KMS-11 (cell line): Measurements from ENCODE around the gene LAG3.
A peak's percentile ranks its signal among the peaks of the same experiment; 100 is the strongest.
"Not testable (repeated sequence)": the region's sequence is repeated elsewhere in the genome, so short reads cannot be mapped to it uniquely, and the experiment has no call there.

Experiments used
- H2AFZ ChIP-seq: fragments of 200-600 bp; sonication (generic); 2 replicates; pipeline ENCODE4 v1.6.1; 2016; ENCODE audit warnings: antibody characterized with exemption, mixed run types, low read depth
- H3K27ac ChIP-seq: fragments of 200-600 bp; sonication (generic); 2 replicates; pipeline ENCODE4 v1.6.1; 2016; ENCODE audit warnings: mild to moderate bottlenecking, mixed run types
- H3K27me3 ChIP-seq: fragments of 200-600 bp; sonication (generic); 2 replicates; pipeline ENCODE4 v1.6.1; 2017; ENCODE audit warnings: mild to moderate bottlenecking, low read depth, mixed run types, moderate library complexity; ENCODE audit not compliant: insufficient read depth
- H3K36me3 ChIP-seq: fragments of 200-600 bp; sonication (generic); 2 replicates; pipeline ENCODE4 v1.6.1; 2017; ENCODE audit warnings: mild to moderate bottlenecking, mixed run types; ENCODE audit not compliant: insufficient read depth
- H3K4me1 ChIP-seq: fragments of 200-600 bp; sonication (generic); 2 replicates; pipeline ENCODE4 v1.6.1; 2016; ENCODE audit warnings: mild to moderate bottlenecking, low read depth, mixed run types; ENCODE audit not compliant: poor library complexity, severe bottlenecking
- H3K4me2 ChIP-seq: fragments of 200-600 bp; sonication (generic); 2 replicates; pipeline ENCODE4 v1.7.0; 2016; ENCODE audit warnings: mild to moderate bottlenecking, mixed run types
- H3K4me3 ChIP-seq: fragments of 200-600 bp; sonication (generic); IDR thresholded peaks from 2 replicates; pipeline ENCODE4 v1.6.1; 2017; ENCODE audit warnings: low read depth, low read length, mixed read lengths; ENCODE audit not compliant: insufficient read depth
- H3K79me2 ChIP-seq: fragments of 200-600 bp; sonication (generic); 2 replicates; pipeline ENCODE4 v1.6.1; 2016; ENCODE audit warnings: low read depth, mixed run types; ENCODE audit not compliant: insufficient read depth
- H3K9ac ChIP-seq: fragments of 200-600 bp; sonication (generic); 2 replicates; pipeline ENCODE4 v1.6.1; 2016; ENCODE audit warnings: mild to moderate bottlenecking, mixed run types
- H4K20me1 ChIP-seq: fragments of 200-600 bp; sonication (generic); 2 replicates; pipeline ENCODE4 v1.6.1; 2016; ENCODE audit warnings: mild to moderate bottlenecking, mixed run types; ENCODE audit not compliant: insufficient read depth
- TF ChIP-seq, protein P1 (sequence below): fragments of 200-600 bp; sonication (generic); conservative IDR thresholded peaks from 2 replicates; pipeline ENCODE4 v1.6.1; 2017; ENCODE audit warnings: low read depth, mild to moderate bottlenecking, antibody characterized with exemption, low read length, moderate library complexity, mixed read lengths

The LAG3 gene

DNA sequence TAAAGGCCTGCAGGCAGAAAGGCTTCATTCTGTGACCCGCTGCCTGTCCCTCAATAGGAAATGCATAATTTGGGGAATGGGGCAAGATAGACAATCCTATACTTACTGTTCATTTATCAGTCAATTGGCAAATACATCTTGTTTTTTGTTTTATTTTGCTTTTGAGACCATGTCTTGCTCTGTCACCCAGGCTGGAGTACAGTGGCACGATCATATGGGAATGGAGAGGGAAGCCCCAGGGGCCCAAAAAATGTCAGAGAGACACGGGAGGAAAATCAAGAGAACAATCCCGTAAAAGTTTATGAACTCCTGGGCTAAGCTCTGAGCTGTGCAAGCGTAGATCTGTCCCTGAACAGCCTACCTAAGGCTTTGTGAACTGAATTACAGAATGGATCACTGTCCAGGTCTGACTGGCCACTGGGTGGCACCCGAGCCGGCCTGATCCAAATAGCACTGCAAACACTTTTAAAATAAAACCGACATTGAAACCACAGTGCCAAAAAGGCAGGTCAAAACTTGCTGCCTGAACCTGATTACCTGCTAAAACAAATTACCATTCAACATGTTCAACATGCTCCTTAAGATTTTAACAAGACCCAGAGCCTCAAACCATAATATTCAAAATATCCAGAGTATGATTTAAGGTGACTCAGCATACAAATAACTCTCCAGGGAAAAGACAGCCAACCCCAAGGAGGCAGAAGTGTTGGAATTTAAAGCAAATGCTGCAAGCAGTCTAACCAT is 36.7 kb upstream of the LAG3 start:
- Histone ChIP-seq H3K4me2 (no peak overlapping the region), H3K27ac (no peak overlapping the region), H3K4me1 (peaks cover 6% of the 10 kb centered on the region), H2AFZ (no peak overlapping the region), H3K27me3 (no peaks in the 10 kb centered on the region), H4K20me1 (no peaks in the 10 kb centered on the region), H3K36me3 (no peaks in the 10 kb centered on the region), H3K9ac (no peak overlapping the region), H3K4me3 (no peak overlapping the region), H3K79me2 (no peaks in the 10 kb centered on the region)
- TF ChIP-seq, protein P1, sequence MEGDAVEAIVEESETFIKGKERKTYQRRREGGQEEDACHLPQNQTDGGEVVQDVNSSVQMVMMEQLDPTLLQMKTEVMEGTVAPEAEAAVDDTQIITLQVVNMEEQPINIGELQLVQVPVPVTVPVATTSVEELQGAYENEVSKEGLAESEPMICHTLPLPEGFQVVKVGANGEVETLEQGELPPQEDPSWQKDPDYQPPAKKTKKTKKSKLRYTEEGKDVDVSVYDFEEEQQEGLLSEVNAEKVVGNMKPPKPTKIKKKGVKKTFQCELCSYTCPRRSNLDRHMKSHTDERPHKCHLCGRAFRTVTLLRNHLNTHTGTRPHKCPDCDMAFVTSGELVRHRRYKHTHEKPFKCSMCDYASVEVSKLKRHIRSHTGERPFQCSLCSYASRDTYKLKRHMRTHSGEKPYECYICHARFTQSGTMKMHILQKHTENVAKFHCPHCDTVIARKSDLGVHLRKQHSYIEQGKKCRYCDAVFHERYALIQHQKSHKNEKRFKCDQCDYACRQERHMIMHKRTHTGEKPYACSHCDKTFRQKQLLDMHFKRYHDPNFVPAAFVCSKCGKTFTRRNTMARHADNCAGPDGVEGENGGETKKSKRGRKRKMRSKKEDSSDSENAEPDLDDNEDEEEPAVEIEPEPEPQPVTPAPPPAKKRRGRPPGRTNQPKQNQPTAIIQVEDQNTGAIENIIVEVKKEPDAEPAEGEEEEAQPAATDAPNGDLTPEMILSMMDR: peak; percentile 38; the same call in 1 of the 2 replicates

DNA sequence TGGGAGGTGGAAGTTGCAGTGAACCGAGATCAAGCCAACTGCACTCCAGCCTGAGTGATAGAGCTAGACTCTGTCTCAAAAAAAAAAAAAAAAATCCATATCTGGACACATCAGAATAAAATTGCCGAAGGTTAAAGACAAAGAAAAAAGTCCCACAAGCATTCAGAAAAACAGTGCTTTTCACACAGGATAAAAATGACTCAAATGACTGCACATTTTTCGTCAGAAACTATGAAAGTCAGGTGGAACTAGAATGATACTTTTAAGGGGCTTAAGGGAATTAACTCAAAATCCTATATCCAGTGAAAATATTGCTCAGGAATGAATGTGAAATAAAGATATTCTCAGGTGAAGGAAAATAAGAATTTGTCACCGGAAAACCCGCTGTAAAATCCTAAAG is 35.6 kb upstream of the LAG3 start:
- Histone ChIP-seq H3K27ac (no peak overlapping the region), H4K20me1 (no peaks in the 10 kb centered on the region), H3K4me3 (no peak overlapping the region), H3K27me3 (no peaks in the 10 kb centered on the region), H3K79me2 (no peaks in the 10 kb centered on the region), H3K9ac (no peak overlapping the region), H3K36me3 (no peaks in the 10 kb centered on the region), H3K4me1 (peaks cover 6% of the 10 kb centered on the region), H2AFZ (no peak overlapping the region), H3K4me2 (no peak overlapping the region)
- TF ChIP-seq, protein P1: no peak

DNA sequence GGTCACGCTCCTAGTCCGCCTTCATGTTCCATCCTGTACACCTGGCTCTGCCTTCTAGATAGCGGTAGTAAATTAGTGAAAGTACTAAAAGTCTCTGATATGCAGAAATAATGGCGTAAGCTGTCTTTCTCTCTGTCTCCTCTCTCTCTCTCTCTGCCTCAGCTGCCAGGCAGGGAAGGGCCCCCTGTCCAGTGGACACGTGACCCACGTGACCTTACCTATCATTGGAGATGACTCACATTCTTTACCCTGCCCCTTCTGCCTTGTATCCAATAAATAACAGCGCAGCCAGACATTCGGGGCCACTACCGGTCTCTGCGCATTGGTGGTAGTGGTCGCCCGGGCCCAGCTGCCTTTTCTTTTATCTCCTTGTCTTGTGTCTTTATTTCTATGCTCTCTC is 30.2 kb upstream of the LAG3 start:
- not testable (repeated sequence) for H3K4me3 ChIP-seq, H3K36me3 ChIP-seq, H3K9ac ChIP-seq, H3K79me2 ChIP-seq, H3K27me3 ChIP-seq, H3K4me2 ChIP-seq, H2AFZ ChIP-seq, H3K27ac ChIP-seq, H4K20me1 ChIP-seq, H3K4me1 ChIP-seq

DNA sequence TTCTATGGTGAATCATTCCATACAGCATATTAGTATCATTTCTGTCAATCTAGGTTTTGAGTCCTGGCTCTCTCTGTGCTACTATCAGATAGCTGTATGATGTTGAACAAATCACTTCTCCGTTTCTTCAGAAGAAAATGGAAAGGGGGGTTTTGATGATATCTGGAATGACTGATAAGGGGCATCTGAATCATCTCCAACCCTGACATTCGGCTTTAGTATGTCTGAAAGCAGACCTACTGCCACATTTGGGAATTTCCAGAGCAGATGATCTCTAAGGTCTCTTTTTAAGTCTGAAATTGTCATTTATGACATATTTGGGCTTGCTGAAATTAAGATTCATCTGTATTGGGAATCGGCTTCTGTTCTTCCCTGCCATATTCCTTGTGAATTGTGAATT is 29.5 kb upstream of the LAG3 start:
- Histone ChIP-seq H3K27ac (no peak overlapping the region), H3K4me1 (no peaks in the 10 kb centered on the region), H4K20me1 (no peaks in the 10 kb centered on the region), H3K9ac (no peak overlapping the region), H3K4me3 (no peak overlapping the region), H3K27me3 (no peaks in the 10 kb centered on the region), H3K4me2 (no peak overlapping the region), H3K36me3 (no peaks in the 10 kb centered on the region), H2AFZ (no peak overlapping the region), H3K79me2 (no peaks in the 10 kb centered on the region)
- TF ChIP-seq, protein P1: no peak

DNA sequence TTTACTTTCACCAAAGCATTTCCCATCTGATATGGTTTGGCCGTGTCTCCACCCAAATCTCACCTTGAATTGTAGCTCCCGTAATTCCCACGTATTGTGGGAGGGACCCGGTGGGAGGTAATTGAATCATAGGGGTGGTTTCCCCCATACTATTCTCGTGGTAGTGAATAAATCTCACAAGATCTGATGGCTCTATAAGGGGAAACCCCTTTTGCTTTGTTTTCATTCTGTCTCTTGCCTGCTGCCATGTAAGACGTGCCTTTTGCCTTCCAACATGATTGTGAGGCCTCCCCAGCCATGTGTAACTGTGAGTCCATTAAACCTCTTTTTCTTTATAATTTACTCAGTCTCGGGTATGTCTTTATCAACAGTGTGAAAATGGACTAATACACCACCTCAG is 29.0 kb upstream of the LAG3 start:
- not testable (repeated sequence) for H3K4me1 ChIP-seq

More for the DNA sequence above, 29.0 kb upstream of the LAG3 start:
- not testable (repeated sequence) for H3K79me2 ChIP-seq, H3K27me3 ChIP-seq, H3K27ac ChIP-seq, H3K4me2 ChIP-seq, H3K9ac ChIP-seq, H3K4me3 ChIP-seq, H2AFZ ChIP-seq, H3K36me3 ChIP-seq, H4K20me1 ChIP-seq
